Measurements from ENCODE around the gene OGFRL1.

OGFRL1 gene

DNA sequence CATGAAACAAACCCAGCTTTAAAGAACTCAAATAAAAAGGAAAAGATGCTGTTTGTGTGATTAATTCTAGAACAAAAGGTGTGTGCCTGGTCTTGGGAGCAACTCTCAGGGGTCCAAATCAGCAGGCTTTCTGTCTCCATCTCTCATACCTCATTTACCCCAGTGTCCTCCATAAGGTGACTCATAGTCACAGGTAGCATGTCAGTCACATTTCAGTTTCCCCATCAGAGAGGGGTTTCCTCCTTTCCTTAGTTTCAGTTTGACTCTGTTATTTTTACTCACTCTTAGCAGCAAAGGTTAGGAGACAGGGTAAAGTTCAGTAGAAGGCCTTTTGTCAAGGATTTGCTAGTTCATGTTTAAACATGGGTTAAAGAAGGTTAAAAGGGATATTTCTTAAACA, 46.2 kb downstream of the OGFRL1 start:
- DNase-seq (ENCODE audit: low spot score), result no peak

DNA sequence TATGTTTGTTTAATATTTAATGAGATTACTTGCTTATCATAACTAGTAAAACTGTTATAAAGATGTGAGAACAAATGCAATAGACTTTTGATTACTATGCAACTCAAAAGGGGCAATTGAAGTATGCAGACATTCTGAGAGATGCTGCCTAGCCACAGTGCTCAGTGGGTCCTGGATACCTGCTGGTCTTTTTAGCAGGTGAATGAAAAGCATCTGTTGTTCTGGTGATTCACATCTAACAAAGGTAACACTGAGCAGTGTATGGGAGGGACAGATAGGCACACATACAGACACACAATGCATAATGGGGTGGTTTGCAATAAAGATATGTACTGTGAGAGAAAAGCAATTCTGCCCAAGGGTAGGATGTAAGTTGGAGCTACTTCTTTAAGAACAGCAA, 46.9 kb downstream of the OGFRL1 start:
- no peak for DNase-seq (ENCODE audit: low spot score)

- DNase-seq (ENCODE audit: low spot score), result no peak
Measured at GRCh38 chr6:71336901-71337300, 48.3 kb downstream of the OGFRL1 start.

DNA sequence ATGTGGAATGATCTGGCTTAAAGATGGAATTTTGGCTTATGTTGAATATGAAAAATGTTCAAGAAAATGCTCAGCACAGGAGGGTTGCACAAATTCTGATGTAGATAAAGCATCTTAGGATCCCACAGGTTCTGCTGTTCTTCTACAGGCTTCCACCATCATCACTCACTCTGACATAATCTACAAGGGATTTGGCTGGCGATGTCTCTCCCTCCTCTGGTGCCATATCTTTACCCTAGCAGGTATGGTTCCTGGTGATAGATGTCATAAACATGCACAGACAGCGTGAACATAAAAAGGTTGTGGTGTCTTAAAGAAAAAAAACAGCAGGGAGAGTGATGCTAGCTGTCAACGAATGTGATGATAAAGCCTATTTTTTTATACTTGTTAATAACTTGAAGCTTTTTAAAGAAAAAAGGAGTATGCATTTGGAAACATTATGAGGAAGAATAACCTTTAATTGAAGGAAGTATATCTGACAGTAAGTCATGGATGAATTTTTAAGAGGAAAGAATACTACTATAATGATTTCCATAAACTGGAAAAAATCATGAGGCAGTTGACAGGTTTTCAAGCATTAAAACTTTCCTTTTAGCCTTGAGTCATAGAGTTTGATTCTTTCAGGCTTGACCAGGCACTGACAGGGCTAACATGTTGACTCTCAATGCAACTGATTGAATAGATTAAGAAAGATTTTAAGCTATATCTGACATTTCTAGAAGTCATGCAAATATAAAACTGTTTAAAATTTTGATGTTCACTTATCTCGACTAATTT, 50.1 kb downstream of the OGFRL1 start:
- no peak for DNase-seq (ENCODE audit: low spot score)

- no peak for DNase-seq (ENCODE audit: low spot score)
Measured at GRCh38 chr6:71342772-71343171, 54.2 kb downstream of the OGFRL1 start.

DNA sequence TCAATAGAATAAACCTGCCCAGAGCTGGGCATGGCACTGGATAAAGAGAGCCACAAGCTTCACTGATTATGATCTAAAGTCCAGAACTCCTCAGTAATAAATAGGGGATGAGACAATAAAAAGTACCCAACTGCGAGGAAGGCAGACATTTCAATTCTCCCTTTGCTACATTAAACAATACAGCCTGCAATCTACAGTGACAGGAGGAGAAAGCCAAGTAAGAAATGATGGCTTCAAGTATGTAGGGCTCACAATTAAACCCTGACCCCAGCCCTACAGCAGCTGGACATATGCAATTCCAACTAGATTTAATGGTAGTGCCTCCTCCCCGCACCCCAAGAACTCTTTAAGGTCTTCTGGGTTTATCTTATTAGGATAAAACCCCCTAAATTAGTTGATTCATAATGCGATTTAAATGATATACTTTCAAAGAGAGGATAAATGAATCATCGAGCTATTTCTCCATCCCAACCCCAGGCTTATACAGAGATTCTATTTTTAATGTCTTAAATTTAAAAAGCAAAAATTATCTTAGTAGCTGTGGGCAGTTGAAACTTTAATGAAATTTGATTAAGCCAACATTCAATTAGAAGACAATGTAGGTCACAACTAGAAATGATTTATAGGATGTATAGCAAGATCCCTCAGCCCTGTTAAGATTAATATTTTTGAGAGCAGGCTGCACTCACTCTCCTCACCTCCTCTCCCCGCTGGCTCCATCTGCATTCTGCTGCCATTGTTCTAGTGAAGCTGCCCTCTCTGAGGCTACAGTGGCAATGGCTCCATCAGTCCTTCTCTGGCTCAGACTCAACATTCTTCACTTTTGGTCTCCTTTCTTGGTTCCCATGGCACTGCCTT, 57.1 kb downstream of the OGFRL1 start:
- no peak for DNase-seq (ENCODE audit: low spot score)

- no peak for DNase-seq (ENCODE audit: low spot score)
Measured at GRCh38 chr6:71346334-71346694, 57.7 kb downstream of the OGFRL1 start.

DNA sequence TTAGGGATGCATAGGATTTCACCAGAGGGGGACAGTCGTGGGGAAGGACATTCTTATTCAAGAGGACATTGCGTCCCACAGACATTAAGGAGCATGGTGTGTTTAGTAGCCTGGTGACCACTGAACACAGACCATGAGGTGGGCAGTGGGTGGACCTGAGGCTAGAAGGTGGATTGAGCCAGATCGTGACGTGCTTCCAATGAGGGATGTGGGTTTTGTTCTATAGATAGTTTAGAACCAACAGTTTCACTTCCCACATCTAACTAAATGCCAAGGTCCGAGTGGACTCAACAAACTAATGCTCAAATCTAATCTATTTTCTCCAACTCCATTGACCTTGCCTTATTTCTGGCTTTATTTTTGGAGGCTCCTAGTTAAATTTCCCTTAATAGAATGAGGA, 58.5 kb downstream of the OGFRL1 start:
- DNase-seq (ENCODE audit: low spot score), result no peak

- peak; percentile 22 for DNase-seq (ENCODE audit: low spot score)
Measured at GRCh38 chr6:71349395-71349794, 60.8 kb downstream of the OGFRL1 start.

DNA sequence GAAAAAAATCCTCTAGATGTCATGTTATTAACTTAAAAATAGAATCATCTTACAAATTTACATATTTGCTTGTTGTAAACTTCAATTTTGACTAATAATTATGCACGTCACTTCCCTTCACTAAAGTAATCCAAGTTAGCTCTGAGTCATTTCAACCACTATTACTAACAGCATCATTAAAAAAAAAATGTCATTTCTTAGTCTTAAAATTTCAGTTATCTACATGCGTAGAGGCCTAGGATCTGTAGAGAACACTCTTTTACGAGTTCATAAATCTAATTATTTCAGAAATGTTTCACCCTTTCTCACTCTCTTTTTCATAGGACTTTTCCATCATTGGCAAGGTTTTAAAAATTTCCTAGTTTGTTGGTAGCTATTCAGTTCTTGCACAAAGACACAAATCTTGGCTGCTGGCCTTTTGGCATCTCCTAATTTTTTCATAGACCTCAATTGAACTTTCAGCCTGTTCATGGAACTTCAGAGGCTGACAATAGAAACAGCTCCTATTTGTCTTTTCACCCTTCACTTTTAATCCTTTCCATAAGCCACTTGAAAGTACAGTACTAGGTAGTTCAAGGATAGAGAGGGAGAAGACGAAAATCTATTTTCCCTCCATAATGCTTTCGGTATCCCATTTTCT, 61.5 kb downstream of the OGFRL1 start:
- DNase-seq (ENCODE audit: low spot score), result no peak

GRCh38 chr6:71351190-71351589, 62.6 kb downstream of the OGFRL1 start:
- no peak for DNase-seq (ENCODE audit: low spot score)
